ENCODE results near the gene MIOX. TPM values are rescaled to one million over a fixed set of nuclear protein-coding genes. Genes with fewer than 3 reads are reported as not detected.

The MIOX gene
- total RNA-seq, 1 donor from 2014 or later, result not detected

- peaks cover 72% of the 10 kb centered on the region for H3K4me1 ChIP-seq
- peak overlapping the region; percentile 93 for H3K4me3 ChIP-seq
- no peak overlapping the region for H3K27ac ChIP-seq (replicated peaks)
- peaks cover under 1% of the 10 kb centered on the region for H3K36me3 ChIP-seq
- intact Hi-C loops (cut with micrococcal nuclease), result no loop called here
- no peak for DNase-seq
- TF ChIP-seq, protein P1, sequence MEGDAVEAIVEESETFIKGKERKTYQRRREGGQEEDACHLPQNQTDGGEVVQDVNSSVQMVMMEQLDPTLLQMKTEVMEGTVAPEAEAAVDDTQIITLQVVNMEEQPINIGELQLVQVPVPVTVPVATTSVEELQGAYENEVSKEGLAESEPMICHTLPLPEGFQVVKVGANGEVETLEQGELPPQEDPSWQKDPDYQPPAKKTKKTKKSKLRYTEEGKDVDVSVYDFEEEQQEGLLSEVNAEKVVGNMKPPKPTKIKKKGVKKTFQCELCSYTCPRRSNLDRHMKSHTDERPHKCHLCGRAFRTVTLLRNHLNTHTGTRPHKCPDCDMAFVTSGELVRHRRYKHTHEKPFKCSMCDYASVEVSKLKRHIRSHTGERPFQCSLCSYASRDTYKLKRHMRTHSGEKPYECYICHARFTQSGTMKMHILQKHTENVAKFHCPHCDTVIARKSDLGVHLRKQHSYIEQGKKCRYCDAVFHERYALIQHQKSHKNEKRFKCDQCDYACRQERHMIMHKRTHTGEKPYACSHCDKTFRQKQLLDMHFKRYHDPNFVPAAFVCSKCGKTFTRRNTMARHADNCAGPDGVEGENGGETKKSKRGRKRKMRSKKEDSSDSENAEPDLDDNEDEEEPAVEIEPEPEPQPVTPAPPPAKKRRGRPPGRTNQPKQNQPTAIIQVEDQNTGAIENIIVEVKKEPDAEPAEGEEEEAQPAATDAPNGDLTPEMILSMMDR (IDR thresholded peaks at IDR 0.05; ENCODE audit: borderline replicate concordance), result peak; percentile 15
- no peaks in the 10 kb centered on the region for H3K9me3 ChIP-seq (replicated peaks)
- H3K27me3 ChIP-seq (ENCODE audit: low read depth), result peaks cover 5% of the 10 kb centered on the region
These were observed 13.6 kb upstream of the MIOX start for GRCh38 chr22:50473088-50473487.

GRCh38 chr22:50473855-50474671 is 12.6 kb upstream of the MIOX start:
- H3K4me1 ChIP-seq, result peaks cover 63% of the 10 kb centered on the region
- no peaks in the 10 kb centered on the region for H3K9me3 ChIP-seq (replicated peaks)
- TF ChIP-seq, protein P1 (IDR thresholded peaks at IDR 0.05; ENCODE audit: borderline replicate concordance), result no peak
- H3K36me3 ChIP-seq, result no peaks in the 10 kb centered on the region
- intact Hi-C loops (cut with micrococcal nuclease), result no loop called here
- H3K4me3 ChIP-seq, result peak overlapping the region; percentile 93
- peak overlapping the region; percentile 81 for H3K27ac ChIP-seq (replicated peaks)
- DNase-seq, result peak; percentile 33
- H3K27me3 ChIP-seq (ENCODE audit: low read depth), result peaks cover 13% of the 10 kb centered on the region

DNA sequence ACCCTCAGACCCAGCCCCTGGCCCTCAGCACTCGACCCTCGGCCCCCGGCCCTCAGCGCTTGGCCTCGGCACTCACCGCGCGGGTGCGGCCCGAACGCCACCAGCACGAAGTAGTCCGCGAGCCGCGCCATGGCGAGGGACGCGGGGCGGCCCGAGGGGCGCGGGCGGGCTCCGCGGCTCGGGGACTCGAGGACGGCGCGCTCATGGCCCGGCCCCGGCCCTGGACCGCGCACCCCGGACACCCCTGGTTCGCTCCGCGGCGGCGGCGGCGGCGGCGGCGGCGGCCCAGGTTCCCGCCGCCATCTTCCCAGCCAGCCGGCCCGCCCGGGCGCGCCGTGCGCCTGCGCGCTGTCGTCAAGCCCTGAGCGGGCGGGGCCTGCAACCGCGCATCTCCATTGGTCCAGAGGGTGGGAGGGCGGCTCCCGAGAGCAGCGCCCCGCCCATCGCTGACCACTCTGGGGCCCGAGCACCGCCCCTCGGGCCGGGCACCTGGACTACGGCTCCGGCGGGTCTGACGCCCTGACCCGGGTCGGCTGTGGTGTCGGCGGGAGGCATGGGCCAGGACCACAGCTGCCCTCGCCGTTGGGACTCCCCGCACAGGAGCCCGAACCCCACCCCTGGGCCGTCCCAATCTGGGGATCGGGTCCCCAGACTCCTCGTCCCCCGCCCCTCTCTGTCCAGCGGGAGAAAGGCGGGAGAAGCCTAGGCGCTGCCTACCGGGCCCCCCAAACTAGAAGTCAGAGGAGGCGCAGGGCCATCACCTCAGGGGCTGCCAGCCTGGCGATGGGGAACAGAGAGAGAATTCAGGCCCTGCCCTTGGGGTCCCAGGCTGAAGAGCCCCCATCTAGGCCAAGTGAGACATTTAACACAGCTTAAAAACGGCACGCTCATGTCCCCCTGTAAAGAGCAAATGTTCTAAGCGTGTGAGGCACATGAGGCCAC is 11.7 kb upstream of the MIOX start, which contains the start of gene SBF1:
TSS of gene SBF1 (minus strand) at position 326 of the 942 bp plus-strand sequence. CDS start at position 131, 195 bp downstream.
- intact Hi-C loops (cut with micrococcal nuclease), result no loop called here
- H3K4me3 ChIP-seq, result peak within 1 kb of the TSS; percentile 93
- peaks cover 22% of the 10 kb centered on the region for H3K27me3 ChIP-seq (ENCODE audit: low read depth)
- TF ChIP-seq, protein P1 (IDR thresholded peaks at IDR 0.05; ENCODE audit: borderline replicate concordance), result no peak
- H3K27ac ChIP-seq (replicated peaks), result peak within 1 kb of the TSS; percentile 81
- no peaks in the 10 kb centered on the region for H3K36me3 ChIP-seq
- H3K9me3 ChIP-seq (replicated peaks), result no peaks in the 10 kb centered on the region
- H3K4me1 ChIP-seq, result peaks cover 53% of the 10 kb centered on the region
- peak; percentile 94 for DNase-seq

DNA sequence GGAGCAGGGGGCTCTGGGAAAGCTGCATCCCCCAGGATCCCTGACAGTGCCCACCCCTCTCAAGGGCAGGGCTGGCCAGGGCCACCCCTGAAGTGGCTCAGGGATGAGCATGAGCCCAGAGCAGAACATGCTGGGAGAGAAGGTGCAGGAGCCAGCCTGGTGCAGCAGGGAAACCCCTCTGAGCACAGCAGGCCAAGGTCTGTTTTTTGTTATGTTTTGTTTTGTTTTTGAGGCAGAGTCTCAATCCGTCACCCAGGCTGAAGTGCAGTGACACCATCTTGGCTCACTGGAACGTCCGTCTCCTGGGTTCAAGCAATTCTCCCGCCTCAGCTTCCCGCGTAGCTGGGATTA is 11.0 kb upstream of the MIOX start:
- peak overlapping the region; percentile 93 for H3K4me3 ChIP-seq
- DNase-seq, result no peak
- peak overlapping the region; percentile 81 for H3K27ac ChIP-seq (replicated peaks)

DNA sequence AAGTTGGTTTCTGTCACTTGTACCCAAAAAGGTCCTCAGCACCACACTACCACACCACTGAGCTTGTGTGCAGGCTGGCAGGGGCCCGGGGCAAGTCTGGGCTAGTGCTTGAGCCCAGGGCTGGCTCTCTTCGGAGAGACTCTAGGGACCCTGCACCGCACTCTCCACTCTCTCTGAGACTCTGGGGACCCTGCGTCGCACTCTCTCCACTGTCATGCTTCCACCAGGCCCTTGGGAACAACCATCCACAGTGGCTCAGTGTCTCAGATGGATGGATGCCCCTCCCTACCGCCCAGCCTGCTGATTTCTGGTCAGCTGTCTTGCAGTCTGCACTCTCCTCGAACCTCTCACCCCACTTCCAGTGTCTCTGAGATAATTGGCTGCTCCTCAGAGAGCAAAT is 9.8 kb upstream of the MIOX start:
- no peaks in the 10 kb centered on the region for H3K9me3 ChIP-seq (replicated peaks)
- intact Hi-C loops (cut with micrococcal nuclease), result no loop called here
- TF ChIP-seq, protein P1 (IDR thresholded peaks at IDR 0.05; ENCODE audit: borderline replicate concordance), result no peak
- no peak for DNase-seq
- no peak overlapping the region for H3K27ac ChIP-seq (replicated peaks)
- peaks cover 41% of the 10 kb centered on the region for H3K27me3 ChIP-seq (ENCODE audit: low read depth)
- no peak overlapping the region for H3K4me3 ChIP-seq
- no peaks in the 10 kb centered on the region for H3K36me3 ChIP-seq
- H3K4me1 ChIP-seq, result peaks cover 44% of the 10 kb centered on the region

More for the DNA sequence above, 11.0 kb upstream of the MIOX start:
- Histone ChIP-seq H3K36me3 (no peaks in the 10 kb centered on the region), H3K9me3 (replicated peaks) (no peaks in the 10 kb centered on the region), H3K27me3 (ENCODE audit: low read depth) (peaks cover 29% of the 10 kb centered on the region), H3K4me1 (peaks cover 47% of the 10 kb centered on the region)
- TF ChIP-seq, protein P1 (IDR thresholded peaks at IDR 0.05; ENCODE audit: borderline replicate concordance), result no peak
- intact Hi-C loops (cut with micrococcal nuclease), result no loop called here

Measured in left ventricle myocardium inferior (tissue), 1 donor.